Thyroid gland (tissue), 4 donors: ENCODE measurements around the gene MIER3.

Experiments used
- POLR2A ChIP-seq, 2 donors: fragments of 450-650 bp; IDR thresholded peaks; one replicate each; pipeline ENCODE4 v1.6.1; 2017; ENCODE audit warnings: antibody characterized with exemption in 2 of 2, mild to moderate bottlenecking in 2 of 2, moderate library complexity in 1 of 2
- TF ChIP-seq, protein P1 (sequence below), 6 experiments: fragments of 200-600 bp in 3 of 6; fragments of 450-650 bp in 3 of 6; sonication (generic) in 3 of 6; IDR thresholded peaks; one replicate each; pipeline ENCODE4 v1.5.1; 2016 to 2019; ENCODE audit warnings: antibody characterized with exemption in 6 of 6, mild to moderate bottlenecking in 2 of 6, inconsistent platforms in 1 of 6, moderate library complexity in 1 of 6

DNA sequence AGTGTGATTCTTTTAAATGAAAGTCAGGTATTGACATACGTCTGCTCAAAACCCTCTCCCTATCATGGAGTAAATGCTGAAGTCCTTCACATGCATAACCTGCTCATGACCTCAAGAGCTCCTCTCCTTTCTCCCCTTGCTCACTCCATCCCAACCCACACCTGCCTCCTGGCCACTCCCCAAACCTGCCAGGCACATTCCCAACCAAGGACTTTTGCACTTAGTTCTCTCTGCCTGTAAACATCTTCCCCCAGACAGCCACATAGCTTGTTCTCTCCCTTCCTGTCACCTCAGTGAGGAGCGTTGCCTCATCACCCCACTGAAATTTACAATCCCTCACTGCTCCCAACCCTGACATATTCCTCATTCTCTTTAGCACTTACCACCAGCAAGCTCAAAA is 33.9 kb downstream of the MIER3 start:
- no peak for TF ChIP-seq POLR2A (IDR thresholded peaks at IDR 0.05)
- TF ChIP-seq, protein P1, sequence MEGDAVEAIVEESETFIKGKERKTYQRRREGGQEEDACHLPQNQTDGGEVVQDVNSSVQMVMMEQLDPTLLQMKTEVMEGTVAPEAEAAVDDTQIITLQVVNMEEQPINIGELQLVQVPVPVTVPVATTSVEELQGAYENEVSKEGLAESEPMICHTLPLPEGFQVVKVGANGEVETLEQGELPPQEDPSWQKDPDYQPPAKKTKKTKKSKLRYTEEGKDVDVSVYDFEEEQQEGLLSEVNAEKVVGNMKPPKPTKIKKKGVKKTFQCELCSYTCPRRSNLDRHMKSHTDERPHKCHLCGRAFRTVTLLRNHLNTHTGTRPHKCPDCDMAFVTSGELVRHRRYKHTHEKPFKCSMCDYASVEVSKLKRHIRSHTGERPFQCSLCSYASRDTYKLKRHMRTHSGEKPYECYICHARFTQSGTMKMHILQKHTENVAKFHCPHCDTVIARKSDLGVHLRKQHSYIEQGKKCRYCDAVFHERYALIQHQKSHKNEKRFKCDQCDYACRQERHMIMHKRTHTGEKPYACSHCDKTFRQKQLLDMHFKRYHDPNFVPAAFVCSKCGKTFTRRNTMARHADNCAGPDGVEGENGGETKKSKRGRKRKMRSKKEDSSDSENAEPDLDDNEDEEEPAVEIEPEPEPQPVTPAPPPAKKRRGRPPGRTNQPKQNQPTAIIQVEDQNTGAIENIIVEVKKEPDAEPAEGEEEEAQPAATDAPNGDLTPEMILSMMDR (IDR thresholded peaks at IDR 0.05): no peak
